Osteoblast (primary cell): ENCODE results near the gene EIPR1. TPM values are rescaled to one million over a fixed set of nuclear protein-coding genes. Genes with fewer than 3 reads are reported as not detected.

Experiments
- DNase-seq: peaks from one replicate; pipeline ENCODE4 v3.0.0; 2011; ENCODE audit warnings: low spot score, mixed read lengths; ENCODE audit not compliant: insufficient read length; ENCODE audit errors: missing footprints
- H2AFZ ChIP-seq: 2 replicates; pipeline ENCODE4 v1.6.0; 2011; ENCODE audit warnings: mild to moderate bottlenecking, low read length
- H3K27ac ChIP-seq: 2 replicates; pipeline ENCODE4 v1.5.1; 2011; ENCODE audit warnings: mild to moderate bottlenecking, low read depth, low read length, moderate library complexity
- H3K27me3 ChIP-seq: 2 replicates; pipeline ENCODE4 v1.6.0; 2012; ENCODE audit warnings: mild to moderate bottlenecking, control low read depth, inconsistent platforms, low read length, moderate library complexity; ENCODE audit not compliant: insufficient read depth
- H3K36me3 ChIP-seq: 2 replicates; pipeline ENCODE4 v1.5.1; 2011; ENCODE audit warnings: mild to moderate bottlenecking, low read length, control low read depth, moderate library complexity; ENCODE audit not compliant: insufficient read depth
- H3K4me1 ChIP-seq: 2 replicates; pipeline ENCODE4 v1.5.1; 2011; ENCODE audit warnings: mild to moderate bottlenecking, low read length, control low read depth, moderate library complexity; ENCODE audit not compliant: insufficient read depth
- H3K4me2 ChIP-seq: 2 replicates; pipeline ENCODE4 v1.6.0; 2011; ENCODE audit warnings: mild to moderate bottlenecking, low read length; ENCODE audit not compliant: insufficient read depth
- H3K4me3 ChIP-seq: fragments of 200-600 bp; sonication (generic); 3 replicates; pipeline ENCODE4 v1.5.1; 2012; ENCODE audit warnings: mild to moderate bottlenecking, low read length, inconsistent platforms; ENCODE audit not compliant: insufficient read depth
- H3K79me2 ChIP-seq: 2 replicates; pipeline ENCODE4 v1.6.0; 2012; ENCODE audit warnings: mild to moderate bottlenecking, low read length, control low read depth, inconsistent platforms; ENCODE audit not compliant: insufficient read depth
- H3K9me3 ChIP-seq: 2 replicates; pipeline ENCODE4 v1.5.1; 2011; ENCODE audit warnings: low read depth, low read length, control low read depth
- H4K20me1 ChIP-seq: 2 replicates; pipeline ENCODE4 v1.6.0; 2012; ENCODE audit warnings: mild to moderate bottlenecking, low read length, control low read depth; ENCODE audit not compliant: insufficient read depth
- CTCF ChIP-seq: IDR thresholded peaks from 2 replicates; pipeline ENCODE4 v1.5.1; 2011; ENCODE audit warnings: mild to moderate bottlenecking, low read depth, low read length, moderate library complexity; ENCODE audit errors: extremely low read depth
- total RNA-seq: library from RNA; depleted of rRNA; stranded (reverse); fragments of >200 nt; gene quantifications from 2 replicates; pipeline ENCODE4 v1.2.3, GENCODE V29; 2012

The EIPR1 gene
- total RNA-seq, 1 donor = 17.7 TPM

GRCh38 chr2:3265981-3266924, 111.4 kb downstream of the EIPR1 start:
- Histone ChIP-seq H3K79me2 (no peaks in the 10 kb centered on the region), H3K27ac (no peak overlapping the region), H3K4me3 (no peak overlapping the region), H3K9me3 (no peaks in the 10 kb centered on the region), H3K4me2 (no peak overlapping the region), H4K20me1 (peaks cover 3% of the 10 kb centered on the region), H2AFZ (no peak overlapping the region), H3K27me3 (no peaks in the 10 kb centered on the region), H3K4me1 (no peaks in the 10 kb centered on the region), H3K36me3 (no peaks in the 10 kb centered on the region)
- no peak for TF ChIP-seq CTCF
- DNase-seq = no peak

- Histone ChIP-seq H3K4me2 (no peak overlapping the region), H3K27me3 (no peaks in the 10 kb centered on the region), H2AFZ (no peak overlapping the region), H3K4me1 (no peaks in the 10 kb centered on the region), H4K20me1 (peaks cover 8% of the 10 kb centered on the region), H3K36me3 (no peaks in the 10 kb centered on the region), H3K9me3 (no peaks in the 10 kb centered on the region), H3K4me3 (no peak overlapping the region), H3K27ac (no peak overlapping the region), H3K79me2 (no peaks in the 10 kb centered on the region)
- no peak for DNase-seq
- no peak for TF ChIP-seq CTCF
Measured at GRCh38 chr2:3265471-3265870, 112.1 kb downstream of the EIPR1 start.

- Histone ChIP-seq H3K27me3 (no peaks in the 10 kb centered on the region), H3K4me1 (no peaks in the 10 kb centered on the region), H4K20me1 (peaks cover 8% of the 10 kb centered on the region), H3K36me3 (no peaks in the 10 kb centered on the region), H3K27ac (no peak overlapping the region), H3K4me3 (no peak overlapping the region), H2AFZ (no peak overlapping the region), H3K4me2 (no peak overlapping the region), H3K79me2 (no peaks in the 10 kb centered on the region), H3K9me3 (no peaks in the 10 kb centered on the region)
- no peak for TF ChIP-seq CTCF
- no peak for DNase-seq
Measured at GRCh38 chr2:3264010-3264744, 113.4 kb downstream of the EIPR1 start.

- TF ChIP-seq CTCF = no peak
Measured at GRCh38 chr2:3263487-3263886, 114.1 kb downstream of the EIPR1 start.

More at GRCh38 chr2:3263487-3263886, 114.1 kb downstream of the EIPR1 start:
- H3K9me3 ChIP-seq = no peaks in the 10 kb centered on the region
- H3K79me2 ChIP-seq = no peaks in the 10 kb centered on the region
- H3K36me3 ChIP-seq = no peaks in the 10 kb centered on the region
- no peak for DNase-seq
- no peak overlapping the region for H2AFZ ChIP-seq
- no peak overlapping the region for H3K4me3 ChIP-seq
- no peak overlapping the region for H3K4me2 ChIP-seq
- no peaks in the 10 kb centered on the region for H3K27me3 ChIP-seq
- peaks cover 8% of the 10 kb centered on the region for H4K20me1 ChIP-seq
- no peak overlapping the region for H3K27ac ChIP-seq
- no peaks in the 10 kb centered on the region for H3K4me1 ChIP-seq
